IMR-90 (cell line): Measurements from ENCODE around the gene IL2. TPM values are rescaled to one million over a fixed set of nuclear protein-coding genes. Genes with fewer than 3 reads are reported as not detected.

Experiments used
- ATAC-seq: fragments of 200-7000 bp; cut with Tn5 transposase; 2 replicates; pipeline ENCODE4 v1.9.1; 2020; ENCODE audit warnings: low read depth, mild to moderate bottlenecking, moderate library complexity
- BruUV-seq: library from RNA; stranded (reverse); fragments of 400-500 nt; replicated peaks from 2 replicates; lab custom pipeline; 2021; lab: Mats Ljungman, UMichigan
- CTCF ChIA-PET: fragments of 300-600 bp; formaldehyde crosslinking; extraction: SDS; loops from one replicate; lab custom pipeline; 2021; ENCODE audit warnings: antibody characterized with exemption; lab: Yijun Ruan, JAX
- POLR2A ChIA-PET: fragments of 300-600 bp; sonication (Branson Sonifier 250); formaldehyde crosslinking; loops from one replicate; lab custom pipeline; 2022; ENCODE audit warnings: antibody characterized with exemption; ENCODE audit not compliant: unreplicated experiment; lab: Charles Lee
- DNase-seq: peaks from one replicate; pipeline ENCODE4 v3.0.0; 2013
- H2AFZ ChIP-seq: replicated peaks from 2 replicates; pipeline ENCODE3; 2013; ENCODE audit warnings: low read length, mild to moderate bottlenecking; ENCODE audit not compliant: poor library complexity
- H2AK5ac ChIP-seq: 2 replicates; pipeline ENCODE4 v1.6.1; 2013; ENCODE audit warnings: low read depth, low read length, inconsistent platforms
- H2AK9ac ChIP-seq: replicated peaks from 2 replicates; pipeline ENCODE3; 2013; ENCODE audit warnings: mild to moderate bottlenecking, low read depth, low read length, moderate library complexity; ENCODE audit not compliant: poor library complexity
- H2BK120ac ChIP-seq: 2 replicates; pipeline ENCODE4 v1.6.1; 2013; ENCODE audit warnings: low read depth, low read length, inconsistent platforms
- H2BK15ac ChIP-seq: 3 replicates; pipeline ENCODE4 v1.6.1; 2013; ENCODE audit warnings: low read depth, low read length, inconsistent platforms
- H2BK20ac ChIP-seq: 2 replicates; pipeline ENCODE4 v1.6.1; 2013; ENCODE audit warnings: low read depth, mild to moderate bottlenecking, inconsistent platforms, low read length, moderate library complexity
- H2BK5ac ChIP-seq: 2 replicates; pipeline ENCODE4 v1.6.1; 2013; ENCODE audit warnings: mild to moderate bottlenecking, low read depth, low read length, inconsistent platforms; ENCODE audit not compliant: poor library complexity, severe bottlenecking
- H3K14ac ChIP-seq: replicated peaks from 2 replicates; pipeline ENCODE4 v1.6.1; 2013; ENCODE audit warnings: low read depth, low read length, inconsistent platforms
- H3K18ac ChIP-seq: 2 replicates; pipeline ENCODE4 v1.6.1; 2013; ENCODE audit warnings: low read depth, low read length, control low read depth
- H3K23ac ChIP-seq: 2 replicates; pipeline ENCODE4 v1.6.1; 2013; ENCODE audit warnings: low read depth, low read length, inconsistent platforms
- H3K27ac ChIP-seq: 2 replicates; pipeline ENCODE4 v1.5.1; 2013; ENCODE audit warnings: mild to moderate bottlenecking, control low read depth, low read length; ENCODE audit not compliant: insufficient read depth
- H3K27me3 ChIP-seq: 2 replicates; pipeline ENCODE4 v1.6.1; 2013; ENCODE audit warnings: low read length; ENCODE audit not compliant: control insufficient read depth, insufficient read depth
- H3K36me3 ChIP-seq: 2 replicates; pipeline ENCODE4 v1.6.1; 2013; ENCODE audit warnings: low read length, mixed read lengths; ENCODE audit not compliant: control insufficient read depth, insufficient read depth
- H3K4ac ChIP-seq: 2 replicates; pipeline ENCODE4 v1.6.1; 2013; ENCODE audit warnings: low read depth, low read length, inconsistent platforms
- H3K4me1 ChIP-seq: 2 replicates; pipeline ENCODE4 v1.6.1; 2013; ENCODE audit warnings: low read length, mixed read lengths; ENCODE audit not compliant: control insufficient read depth, insufficient read depth
- H3K4me2 ChIP-seq: 2 replicates; pipeline ENCODE4 v1.6.1; 2013; ENCODE audit warnings: low read depth, mild to moderate bottlenecking, control low read depth, low read length, moderate library complexity
- H3K4me3 ChIP-seq: 2 replicates; pipeline ENCODE4 v1.5.1; 2013; ENCODE audit warnings: low read depth, mild to moderate bottlenecking, control low read depth, low read length, moderate library complexity; ENCODE audit not compliant: insufficient read depth
- H3K56ac ChIP-seq: 2 replicates; pipeline ENCODE4 v1.6.1; 2013; ENCODE audit warnings: low read length, inconsistent platforms; ENCODE audit not compliant: insufficient read depth; ENCODE audit errors: extremely low read depth
- H3K79me1 ChIP-seq, 2 experiments: 2 replicates each; pipeline ENCODE4 v1.6.1; 2013; ENCODE audit warnings: low read length in 2 of 2, inconsistent platforms in 1 of 2, low read depth in 1 of 2
- H3K9ac ChIP-seq: 2 replicates; pipeline ENCODE4 v1.6.1; 2013; ENCODE audit warnings: low read depth, low read length, control low read depth
- H3K9me1 ChIP-seq: 2 replicates; pipeline ENCODE4 v1.6.1; 2013; ENCODE audit warnings: low read length, inconsistent platforms; ENCODE audit not compliant: insufficient read depth
- H3K9me3 ChIP-seq: 2 replicates; pipeline ENCODE4 v1.6.1; 2013; ENCODE audit warnings: low read length; ENCODE audit not compliant: control insufficient read depth, insufficient read depth
- H4K20me1 ChIP-seq: 2 replicates; pipeline ENCODE4 v1.6.1; 2013; ENCODE audit warnings: low read length, inconsistent platforms; ENCODE audit not compliant: insufficient read depth
- H4K5ac ChIP-seq: 2 replicates; pipeline ENCODE4 v1.6.1; 2013; ENCODE audit warnings: mild to moderate bottlenecking, low read depth, low read length, control low read depth
- H4K8ac ChIP-seq, 2 experiments: 2 replicates each; pipeline ENCODE4 v1.6.1; 2013; ENCODE audit warnings: low read depth in 2 of 2, low read length in 2 of 2, control low read depth in 1 of 2, inconsistent platforms in 1 of 2
- H4K91ac ChIP-seq: 2 replicates; pipeline ENCODE4 v1.6.1; 2013; ENCODE audit warnings: low read depth, low read length, inconsistent platforms; ENCODE audit not compliant: insufficient read depth
- BHLHE40 ChIP-seq: fragments of 150-350 bp; IDR thresholded peaks from 2 replicates; pipeline ENCODE4 v1.6.1; 2016; ENCODE audit warnings: mild to moderate bottlenecking, low read depth, low read length
- RCOR1 ChIP-seq: IDR thresholded peaks from 2 replicates; pipeline ENCODE4 v1.6.1; 2012; ENCODE audit warnings: mild to moderate bottlenecking, low read length, improper control_type of control experiment; ENCODE audit not compliant: insufficient replicate concordance
- WGBS, 2 experiments: methylation state at CpG; one replicate each; pipeline versions ENCODE4 v1.1.5 to v1.1.7; 2013; ENCODE audit warnings: missing lambda C conversion rate in 2 of 2; ENCODE audit not compliant: insufficient read length in 1 of 2; ENCODE audit errors: extremely low coverage in 2 of 2; 5-methylcytosine and 5-hydroxymethylcytosine counted together
- dilution Hi-C: fragments of 300-500 bp; cut with HindIII; formaldehyde crosslinking; loops from one replicate; pipeline ENCODE4 v1.14.3; 2018; ENCODE audit warnings: low sequenced_read_pairs; ENCODE audit not compliant: unreplicated experiment
- in situ Hi-C: fragments of 300-500 bp; cut with MboI; formaldehyde crosslinking; loops from 3 replicates; pipeline ENCODE4 v1.14.3; 2019; ENCODE audit warnings: low sequenced_read_pairs, inconsistent platforms, mixed read lengths
- intact Hi-C: fragments of 100-400 bp; cut with micrococcal nuclease; formaldehyde crosslinking; loops from 2 replicates; pipeline ENCODE4 v1.10.0; 2022
- polyA plus RNA-seq, 3 experiments: library from polyadenylated mRNA; depleted of rRNA; stranded (reverse); fragments of >200 nt; gene quantifications; 2 replicates each; pipeline ENCODE4 v1.2.3, GENCODE V29; 2012; ENCODE audit warnings: low replicate concordance in 1 of 3
- total RNA-seq: library from RNA; depleted of rRNA; stranded (reverse); fragments of >200 nt; gene quantifications from 2 replicates; pipeline ENCODE4 v1.2.3, GENCODE V29; 2012

The IL2 gene
- total and polyA plus RNA-seq, 2 of the 4 experiments (the other 2 are of a cell fraction), result not detected

GRCh38 chr4:122476126-122476525 lies 19.6 kb upstream of the IL2 start:
- H4K8ac ChIP-seq, result no peak overlapping the region
- TF ChIP-seq RCOR1, result no peak
- no peak for TF ChIP-seq BHLHE40
- H3K9me1 ChIP-seq, result no peaks in the 10 kb centered on the region
- POLR2A ChIA-PET, result no interaction called here
- H3K4me3 ChIP-seq, result no peak overlapping the region
- ATAC-seq (no peak), DNase-seq (no peak)
- no CpG with 5 or more reads among the region's 1 CpG for WGBS, 2 experiments
- H3K9me3 ChIP-seq, result no peaks in the 10 kb centered on the region
- no peak overlapping the region for H2BK120ac ChIP-seq
- no peak overlapping the region for H2AK5ac ChIP-seq
- CTCF ChIA-PET, result no interaction called here
- no peak overlapping the region for H3K27ac ChIP-seq
- H3K36me3 ChIP-seq, result no peaks in the 10 kb centered on the region
- H3K27me3 ChIP-seq, result no peaks in the 10 kb centered on the region; the same call in 1 of the 2 replicates
- H4K91ac ChIP-seq, result no peak overlapping the region
- intact Hi-C loops, result no loop called here
- no peak overlapping the region for H3K9ac ChIP-seq
- H2BK15ac ChIP-seq, result no peak overlapping the region
- no peak overlapping the region for H3K4ac ChIP-seq
- in situ Hi-C loops, result no loop called here
- H2BK20ac ChIP-seq, result no peak overlapping the region
- BruUV-seq, result no TSS peak
- H3K4me1 ChIP-seq, result no peaks in the 10 kb centered on the region
- H4K20me1 ChIP-seq, result no peaks in the 10 kb centered on the region
- H3K56ac ChIP-seq, result no peak overlapping the region
- H2AK9ac ChIP-seq, result no peak overlapping the region
- H2AFZ ChIP-seq, result no peak overlapping the region
- H3K4me2 ChIP-seq, result no peak overlapping the region
- H3K23ac ChIP-seq, result no peak overlapping the region
- dilution Hi-C loops, result no loop called here
- no peak overlapping the region for H3K18ac ChIP-seq
- H4K5ac ChIP-seq, result no peak overlapping the region
- no peak overlapping the region for H2BK5ac ChIP-seq
- H3K79me1 ChIP-seq, result no peaks in the 10 kb centered on the region
- no peak overlapping the region for H3K14ac ChIP-seq
